ENCODE data around the gene COL9A3.

COL9A3 gene

DNA sequence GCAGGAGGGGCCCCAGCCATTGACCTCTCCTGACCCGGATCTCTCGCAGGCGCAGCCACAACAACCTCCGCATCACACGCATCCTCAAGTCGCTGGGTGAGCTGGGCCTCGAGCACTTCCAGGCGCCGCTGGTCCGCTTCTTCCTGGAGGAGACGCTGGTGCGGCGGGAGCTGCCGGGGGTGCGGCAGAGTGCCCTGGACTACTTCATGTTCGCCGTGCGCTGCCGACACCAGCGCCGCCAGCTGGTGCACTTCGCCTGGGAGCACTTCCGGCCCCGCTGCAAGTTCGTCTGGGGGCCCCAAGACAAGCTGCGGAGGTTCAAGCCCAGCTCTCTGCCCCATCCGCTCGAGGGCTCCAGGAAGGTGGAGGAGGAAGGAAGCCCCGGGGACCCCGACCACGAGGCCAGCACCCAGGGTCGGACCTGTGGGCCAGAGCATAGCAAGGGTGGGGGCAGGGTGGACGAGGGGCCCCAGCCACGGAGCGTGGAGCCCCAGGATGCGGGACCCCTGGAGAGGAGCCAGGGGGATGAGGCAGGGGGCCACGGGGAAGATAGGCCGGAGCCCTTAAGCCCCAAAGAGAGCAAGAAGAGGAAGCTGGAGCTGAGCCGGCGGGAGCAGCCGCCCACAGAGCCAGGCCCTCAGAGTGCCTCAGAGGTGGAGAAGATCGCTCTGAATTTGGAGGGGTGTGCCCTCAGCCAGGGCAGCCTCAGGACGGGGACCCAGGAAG lies 4.5 kb upstream of the COL9A3 start:
- DNase-seq = no peak

DNA sequence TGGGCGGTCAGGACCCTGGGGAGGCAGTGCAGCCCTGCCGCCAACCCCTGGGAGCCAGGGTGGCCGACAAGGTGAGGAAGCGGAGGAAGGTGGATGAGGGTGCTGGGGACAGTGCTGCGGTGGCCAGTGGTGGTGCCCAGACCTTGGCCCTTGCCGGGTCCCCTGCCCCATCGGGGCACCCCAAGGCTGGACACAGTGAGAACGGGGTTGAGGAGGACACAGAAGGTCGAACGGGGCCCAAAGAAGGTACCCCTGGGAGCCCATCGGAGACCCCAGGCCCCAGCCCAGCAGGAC lies 4.0 kb upstream of the COL9A3 start:
- no peak for DNase-seq

GRCh38 chr20:62813588-62813987 lies 3.3 kb upstream of the COL9A3 start:
- no peak for DNase-seq

GRCh38 chr20:62814060-62814708 lies 2.7 kb upstream of the COL9A3 start:
- no peak for DNase-seq

GRCh38 chr20:62814709-62815065 lies 2.2 kb upstream of the COL9A3 start:
- DNase-seq = no peak

- DNase-seq = no peak
Measured at GRCh38 chr20:62815066-62815991, 1.5 kb upstream of the COL9A3 start.

- no peak for DNase-seq
Measured at GRCh38 chr20:62816031-62816883, 593 bp upstream of the COL9A3 start.

- DNase-seq = no peak
Measured at GRCh38 chr20:62817975-62818591, 1.2 kb downstream of the COL9A3 start.

GRCh38 chr20:62818592-62819493 lies 2.0 kb downstream of the COL9A3 start:
- no peak for DNase-seq

- no peak for DNase-seq
Measured at GRCh38 chr20:62819494-62820174, 2.8 kb downstream of the COL9A3 start.

DNA sequence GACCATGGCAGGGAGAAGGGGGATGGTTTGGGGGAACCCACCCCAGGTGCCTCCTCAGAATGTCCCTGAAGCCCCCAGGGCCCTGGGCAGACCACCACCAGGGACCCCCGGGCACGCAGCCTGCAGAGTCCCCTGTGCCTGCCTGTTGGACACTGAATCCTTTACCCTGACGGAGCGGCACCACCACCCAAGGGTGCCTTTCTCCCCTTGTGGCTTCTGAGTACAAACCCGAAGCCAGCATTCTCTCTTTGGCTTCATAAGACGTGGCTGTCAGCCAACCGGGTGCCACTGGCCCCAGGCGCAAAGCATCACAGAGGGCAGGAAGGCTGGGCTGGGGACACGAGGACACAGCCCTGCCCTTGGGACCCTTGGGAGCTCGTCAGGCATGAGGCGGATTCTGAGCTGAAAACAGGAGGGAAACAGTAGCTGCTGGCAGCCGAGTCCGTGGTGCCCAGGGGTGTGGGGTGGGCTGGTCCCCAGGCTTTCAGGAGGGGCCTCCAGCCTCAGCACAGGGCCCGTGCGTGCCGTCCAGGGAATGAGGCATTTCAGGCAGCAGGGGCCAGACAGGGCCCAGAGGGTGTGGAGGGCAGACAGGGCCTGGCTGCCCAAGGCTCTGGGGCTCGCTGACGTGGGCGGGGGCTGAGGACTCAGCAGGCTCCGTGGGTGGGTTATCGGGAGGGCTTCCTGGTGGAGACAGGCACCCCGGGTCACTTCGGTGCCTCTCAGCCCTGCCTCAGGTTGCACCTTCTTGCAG lies 3.5 kb downstream of the COL9A3 start:
- DNase-seq = no peak

- no peak for DNase-seq
Measured at GRCh38 chr20:62820962-62821725, 4.3 kb downstream of the COL9A3 start.

GRCh38 chr20:62821726-62822210 lies 4.9 kb downstream of the COL9A3 start:
- no peak for DNase-seq

- no peak for DNase-seq
Measured at GRCh38 chr20:62822239-62822787, 5.5 kb downstream of the COL9A3 start.

DNA sequence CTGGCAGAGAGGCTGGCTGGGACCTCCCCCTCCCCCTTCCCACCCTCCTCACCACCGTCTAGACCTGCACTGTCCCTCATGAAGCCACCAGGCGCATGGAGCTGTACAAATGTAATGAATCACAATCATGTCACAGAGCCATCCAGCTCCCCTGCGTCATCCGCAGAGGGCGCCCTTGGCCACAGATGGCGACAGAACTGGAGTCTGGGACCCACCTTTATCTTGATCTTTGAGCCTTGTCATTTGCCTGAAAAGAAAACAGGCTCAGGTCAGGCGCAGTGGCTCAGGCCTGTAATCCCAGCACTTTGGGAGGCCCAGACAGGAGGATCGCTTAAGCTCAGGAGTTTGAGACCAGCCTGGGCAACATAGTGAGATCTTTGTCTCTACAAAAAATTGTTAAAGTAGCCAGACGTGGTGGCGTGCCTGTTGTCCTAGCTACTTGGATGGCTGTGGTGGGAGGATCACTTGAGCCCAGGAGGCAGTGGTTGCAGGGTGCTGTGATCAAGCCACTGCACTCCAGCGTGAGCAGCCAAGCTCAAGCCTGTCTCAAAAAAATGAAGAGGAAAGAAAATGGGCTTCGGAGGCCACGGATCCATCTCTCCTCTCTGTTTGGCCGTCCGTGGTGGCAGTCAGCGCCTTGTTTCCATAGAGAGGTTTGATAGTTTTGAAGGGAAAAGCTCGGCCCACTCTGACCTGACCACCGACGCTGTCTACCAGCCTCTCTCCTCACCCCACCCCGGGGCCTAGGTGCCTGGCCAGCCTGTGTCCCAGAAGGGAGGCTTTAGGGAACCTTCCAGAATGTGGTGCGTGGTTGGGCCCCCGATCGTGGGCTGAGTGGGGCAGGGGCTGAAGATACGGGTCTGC lies 6.2 kb downstream of the COL9A3 start:
- no peak for DNase-seq

- no peak for DNase-seq
Measured at GRCh38 chr20:62823688-62824475, 7.0 kb downstream of the COL9A3 start.

Data from activated gamma-delta T cell (primary cell).